ENCODE data around the gene CHST9. TPM values are rescaled to one million over a fixed set of nuclear protein-coding genes. Genes with fewer than 3 reads are reported as not detected.
"Not testable (repeated sequence)": the region's sequence is repeated elsewhere in the genome, so short reads cannot be mapped to it uniquely, and the experiment has no call there.

Gene CHST9
- total and polyA plus RNA-seq, 2 donors (not counting 3 experiments of a cell fraction or from before 2014, with no cell fraction given) = not detected

GRCh38 chr18:27231671-27232070 lies 46.6 kb upstream of the CHST9 start:
- POLR2A ChIA-PET; DNase-seq (ENCODE audit: low read depth, low spot score); H3K9ac ChIP-seq (replicated peaks; ENCODE audit: extremely low read depth, insufficient read depth, low read length); H3K4me1 ChIP-seq (ENCODE audit: control insufficient read depth, extremely low read depth, insufficient read depth, low read length); H3K27me3 ChIP-seq (ENCODE audit: control insufficient read depth in 2 of 2, insufficient read depth in 2 of 2, low read length in 2 of 2); H3K4me2 ChIP-seq (ENCODE audit: insufficient read depth, low read length); H3K9me1 ChIP-seq (replicated peaks; ENCODE audit: control insufficient read depth, extremely low read depth, insufficient read depth, low read length); H3K9me3 ChIP-seq (replicated peaks; ENCODE audit: control insufficient read depth, insufficient read depth, low read length); H3K36me3 ChIP-seq (ENCODE audit: control insufficient read depth in 2 of 2, extremely low read depth in 1 of 2, insufficient read depth in 2 of 2, low read length in 2 of 2); H3K27ac ChIP-seq (ENCODE audit: insufficient read depth, low read depth, low read length); H3K79me2 ChIP-seq (ENCODE audit: control insufficient read depth, insufficient read depth, low read length); dilution Hi-C loops (cut with MboI; ENCODE audit: extremely low pct_ligation_motif_present, low sequenced_read_pairs); H4K20me1 ChIP-seq (replicated peaks; ENCODE audit: control insufficient read depth, extremely low read depth, insufficient read depth, low read length); H2AFZ ChIP-seq (ENCODE audit: low read depth, low read length); CTCF ChIA-PET; FAIRE-seq; H3K4me3 ChIP-seq (replicated peaks in 1 of 3; ENCODE audit: insufficient read depth in 1 of 3, low read depth in 1 of 3, low read length in 3 of 3); intact Hi-C loops (cut with micrococcal nuclease); BruUV-seq (replicated peaks): not testable (repeated sequence)

GRCh38 chr18:27231221-27231620 lies 46.1 kb upstream of the CHST9 start:
- H3K27ac ChIP-seq (ENCODE audit: insufficient read depth, low read depth, low read length); intact Hi-C loops (cut with micrococcal nuclease); H4K20me1 ChIP-seq (replicated peaks; ENCODE audit: control insufficient read depth, extremely low read depth, insufficient read depth, low read length); POLR2A ChIA-PET; H3K36me3 ChIP-seq (ENCODE audit: control insufficient read depth in 2 of 2, extremely low read depth in 1 of 2, insufficient read depth in 2 of 2, low read length in 2 of 2); CTCF ChIA-PET; H3K4me3 ChIP-seq (replicated peaks in 1 of 3; ENCODE audit: insufficient read depth in 1 of 3, low read depth in 1 of 3, low read length in 3 of 3); H3K9me3 ChIP-seq (replicated peaks; ENCODE audit: control insufficient read depth, insufficient read depth, low read length); H2AFZ ChIP-seq (ENCODE audit: low read depth, low read length); H3K4me2 ChIP-seq (ENCODE audit: insufficient read depth, low read length); H3K4me1 ChIP-seq (ENCODE audit: control insufficient read depth, extremely low read depth, insufficient read depth, low read length); DNase-seq (ENCODE audit: low read depth, low spot score); H3K27me3 ChIP-seq (ENCODE audit: control insufficient read depth in 2 of 2, insufficient read depth in 2 of 2, low read length in 2 of 2); H3K79me2 ChIP-seq (ENCODE audit: control insufficient read depth, insufficient read depth, low read length); BruUV-seq (replicated peaks); H3K9ac ChIP-seq (replicated peaks; ENCODE audit: extremely low read depth, insufficient read depth, low read length); FAIRE-seq; dilution Hi-C loops (cut with MboI; ENCODE audit: extremely low pct_ligation_motif_present, low sequenced_read_pairs); H3K9me1 ChIP-seq (replicated peaks; ENCODE audit: control insufficient read depth, extremely low read depth, insufficient read depth, low read length): not testable (repeated sequence)

- no peaks in the 10 kb centered on the region for H3K36me3 ChIP-seq (ENCODE audit: control insufficient read depth in 2 of 2, extremely low read depth in 1 of 2, insufficient read depth in 2 of 2, low read length in 2 of 2)
- no peaks in the 10 kb centered on the region for H3K4me1 ChIP-seq (ENCODE audit: control insufficient read depth, extremely low read depth, insufficient read depth, low read length)
- POLR2A ChIA-PET = no interaction called here
- H3K79me2 ChIP-seq (ENCODE audit: control insufficient read depth, insufficient read depth, low read length) = no peaks in the 10 kb centered on the region
- no peaks in the 10 kb centered on the region for H3K9me3 ChIP-seq (replicated peaks; ENCODE audit: control insufficient read depth, insufficient read depth, low read length)
- H3K27me3 ChIP-seq (ENCODE audit: control insufficient read depth in 2 of 2, insufficient read depth in 2 of 2, low read length in 2 of 2) = no peaks in the 10 kb centered on the region
- dilution Hi-C loops (cut with MboI; ENCODE audit: extremely low pct_ligation_motif_present, low sequenced_read_pairs) = no loop called here
- TF ChIP-seq JUN (IDR thresholded peaks at IDR 0.05; ENCODE audit: borderline replicate concordance, insufficient read depth, insufficient read length, low read depth) (no peak), MAX (IDR thresholded peaks at IDR 0.05; ENCODE audit: insufficient read depth, insufficient read length) (no peak), MYC (IDR thresholded peaks at IDR 0.05; ENCODE audit: low read depth, low read length) (no peak), GATA2 (IDR thresholded peaks at IDR 0.05; ENCODE audit: insufficient read depth, insufficient read length, low read depth, low read length) (no peak), FOS (IDR thresholded peaks at IDR 0.05; ENCODE audit: borderline replicate concordance, insufficient read depth, low read length) (no peak), CTCF (IDR thresholded peaks at IDR 0.05; ENCODE audit: extremely low read depth in 1 of 2, insufficient read depth in 1 of 2, low read depth in 1 of 2, low read length in 2 of 2) (no peak), POLR2AphosphoS5 (IDR thresholded peaks at IDR 0.05; ENCODE audit: insufficient read depth, low read depth, low read length) (no peak), POLR2A (IDR thresholded peaks at IDR 0.05; ENCODE audit: low read depth, low read length) (no peak), EZH2 (IDR thresholded peaks at IDR 0.05; ENCODE audit: borderline replicate concordance, low read depth, low read length, severe bottlenecking) (no peak)
- no peak overlapping the region for H2AFZ ChIP-seq (ENCODE audit: low read depth, low read length)
- FAIRE-seq = no peak
- no peak overlapping the region for H3K4me3 ChIP-seq (replicated peaks in 1 of 3; ENCODE audit: insufficient read depth in 1 of 3, low read depth in 1 of 3, low read length in 3 of 3)
- BruUV-seq (replicated peaks) = no TSS peak
- DNase-seq (ENCODE audit: low read depth, low spot score) = no peak
- intact Hi-C loops (cut with micrococcal nuclease) = no loop called here
- no peak overlapping the region for H3K4me2 ChIP-seq (ENCODE audit: insufficient read depth, low read length)
- no peaks in the 10 kb centered on the region for H3K9me1 ChIP-seq (replicated peaks; ENCODE audit: control insufficient read depth, extremely low read depth, insufficient read depth, low read length)
- H3K9ac ChIP-seq (replicated peaks; ENCODE audit: extremely low read depth, insufficient read depth, low read length) = no peak overlapping the region
- CTCF ChIA-PET = no interaction called here
- H3K27ac ChIP-seq (ENCODE audit: insufficient read depth, low read depth, low read length) = no peak overlapping the region
- no peaks in the 10 kb centered on the region for H4K20me1 ChIP-seq (replicated peaks; ENCODE audit: control insufficient read depth, extremely low read depth, insufficient read depth, low read length)
These were observed 42.6 kb upstream of the CHST9 start for GRCh38 chr18:27227721-27228120.

All from endothelial cell of umbilical vein (primary cell).